K562 (cell line): ENCODE data around the gene PUM2. TPM values are rescaled to one million over a fixed set of nuclear protein-coding genes. Genes with fewer than 3 reads are reported as not detected.

Source experiments
- ATAC-seq: fragments of 200-7000 bp; cut with Tn5 transposase; 3 replicates; pipeline ENCODE4 v1.9.1; 2020; ENCODE audit warnings: moderate library complexity
- BruUV-seq: library from RNA; stranded (reverse); fragments of 400-500 nt; replicated peaks from 2 replicates; lab custom pipeline; 2021; lab: Mats Ljungman, UMichigan
- CTCF ChIA-PET: fragments of 300-600 bp; formaldehyde crosslinking; extraction: SDS; loops from one replicate; lab custom pipeline; 2021; ENCODE audit warnings: low intra/inter-chr PET ratio; lab: Yijun Ruan, JAX
- POLR2A ChIA-PET: fragments of 300-600, 350-650 bp; sonication (Branson Sonifier 250); formaldehyde crosslinking; extraction: SDS; loops from one replicate; lab custom pipeline; 2021; ENCODE audit warnings: antibody characterized with exemption, inconsistent platforms; lab: Yijun Ruan, JAX
- DNase-seq, 4 experiments: peaks; one replicate each; pipeline versions ENCODE4 v3.0.0 to v3.0.0-alpha.2; 2011 to 2018; ENCODE audit warnings: low spot score in 3 of 4, mixed read lengths in 3 of 4; ENCODE audit errors: extremely low read depth in 1 of 4
- FAIRE-seq: peaks from 2 replicates; lab custom pipeline; 2011; peaks lifted over from hg19 to GRCh38; lab: Jason Lieb, UNC
- H2AFZ ChIP-seq: 2 replicates; pipeline ENCODE4 v1.6.0; 2011; ENCODE audit warnings: low read depth, low read length, control low read depth, inconsistent platforms
- H3K27ac ChIP-seq: fragments of 200-600 bp; 3 replicates; pipeline ENCODE4 v1.8.0; 2011; ENCODE audit warnings: low read depth, mild to moderate bottlenecking, control low read depth, inconsistent platforms, low read length, moderate library complexity, mixed read lengths; ENCODE audit errors: extremely low read depth
- H3K27me3 ChIP-seq, 2 experiments: fragments of 300-600 bp in 1 of 2; 2 replicates in 1 of 2; 3 replicates in 1 of 2; pipeline versions ENCODE4 v1.6.0 to v1.8.0; 2011; ENCODE audit warnings: inconsistent platforms in 2 of 2, low read length in 2 of 2, mild to moderate bottlenecking in 1 of 2, mixed read lengths in 1 of 2, moderate library complexity in 1 of 2; ENCODE audit not compliant: control insufficient read depth in 2 of 2, insufficient read depth in 2 of 2
- H3K36me3 ChIP-seq: fragments of 300-600 bp; 3 replicates; pipeline ENCODE4 v1.8.0; 2011; ENCODE audit warnings: mild to moderate bottlenecking, low read length, inconsistent platforms; ENCODE audit not compliant: control insufficient read depth, insufficient read depth
- H3K4me1 ChIP-seq, 2 experiments: fragments of 200-600 bp in 1 of 2; replicated peaks in 1 of 2; 2 replicates in 1 of 2; 3 replicates in 1 of 2; pipeline versions ENCODE4 v1.5.1 to v1.8.0; 2011; ENCODE audit warnings: inconsistent platforms in 2 of 2, low read length in 2 of 2, mild to moderate bottlenecking in 1 of 2, mixed read lengths in 1 of 2, moderate library complexity in 1 of 2; ENCODE audit not compliant: control insufficient read depth in 2 of 2, insufficient read depth in 2 of 2
- H3K4me2 ChIP-seq: 2 replicates; pipeline ENCODE4 v1.6.1; 2011; ENCODE audit warnings: low read length, control low read depth, inconsistent platforms, mixed read lengths; ENCODE audit not compliant: insufficient read depth
- H3K4me3 ChIP-seq: fragments of 200-600 bp; sonication (generic), shearing (Covaris generic); 2 replicates; pipeline ENCODE4 v1.5.1; 2016; ENCODE audit warnings: control low read depth, inconsistent platforms
- H3K79me2 ChIP-seq: fragments of 200-600 bp; 3 replicates; pipeline ENCODE4 v1.8.0; 2011; ENCODE audit warnings: low read length, inconsistent platforms; ENCODE audit not compliant: control insufficient read depth, insufficient read depth
- H3K9ac ChIP-seq, 2 experiments: 2 replicates each; pipeline versions ENCODE4 v1.6.0 to v1.6.1; 2011; ENCODE audit warnings: low read depth in 2 of 2, low read length in 2 of 2, control low read depth in 1 of 2, inconsistent platforms in 1 of 2, mild to moderate bottlenecking in 1 of 2, mixed read lengths in 1 of 2; ENCODE audit not compliant: insufficient read depth in 1 of 2
- H3K9me1 ChIP-seq: one replicate; pipeline ENCODE4 v1.6.0; 2011; ENCODE audit warnings: inconsistent platforms, mild to moderate bottlenecking, low read length, moderate library complexity; ENCODE audit not compliant: control insufficient read depth, insufficient read depth
- H3K9me3 ChIP-seq: replicated peaks from 2 replicates; pipeline ENCODE4 v1.5.1; 2011; ENCODE audit warnings: low read depth, low read length, inconsistent platforms; ENCODE audit not compliant: control insufficient read depth, insufficient read depth
- H4K20me1 ChIP-seq: replicated peaks from 2 replicates; pipeline ENCODE4 v1.6.1; 2011; ENCODE audit warnings: low read length, inconsistent platforms, mixed read lengths; ENCODE audit not compliant: control insufficient read depth, insufficient read depth
- CCNT2 ChIP-seq: IDR thresholded peaks from 2 replicates; pipeline ENCODE4 v1.6.1; 2011; ENCODE audit warnings: borderline replicate concordance, low read depth, mild to moderate bottlenecking, moderate library complexity, mixed read lengths, low read length; ENCODE audit not compliant: insufficient read length; ENCODE audit errors: extremely low read depth
- KHSRP ChIP-seq: fragments of 450-650 bp; IDR thresholded peaks from 2 replicates; pipeline ENCODE4 v1.6.1; 2017
- NUFIP1 ChIP-seq: fragments of 450-650 bp; IDR thresholded peaks from 2 replicates; pipeline ENCODE4 v1.6.1; 2018; ENCODE audit not compliant: partially characterized antibody
- PHF20 ChIP-seq: fragments of 450-650 bp; IDR thresholded peaks from 2 replicates; pipeline ENCODE4 v1.6.1; 2018; ENCODE audit not compliant: partially characterized antibody
- POLR2H ChIP-seq: IDR thresholded peaks from 2 replicates; pipeline ENCODE4 v1.6.1; 2016; ENCODE audit warnings: missing genetic modification characterization, low read depth, mild to moderate bottlenecking, control low read depth, missing compliant biosample characterization, moderate library complexity
- PTBP1 ChIP-seq: fragments of 200-400 bp; formaldehyde crosslinking; IDR thresholded peaks from 2 replicates; pipeline ENCODE4 v1.6.1; 2017; ENCODE audit warnings: low read depth, low read length
- SAFB ChIP-seq: fragments of 200-400 bp; formaldehyde crosslinking; IDR thresholded peaks from 2 replicates; pipeline ENCODE4 v1.6.1; 2017; ENCODE audit warnings: low read depth, low read length, borderline replicate concordance
- SREBF2 ChIP-seq: sonication (generic); formaldehyde crosslinking; IDR thresholded peaks from 2 replicates; pipeline ENCODE4 v1.4.0; 2020; ENCODE audit warnings: mild to moderate bottlenecking, missing genetic modification reagents
- STAT5A ChIP-seq: IDR thresholded peaks from 2 replicates; pipeline ENCODE4 v1.6.1; 2012; ENCODE audit warnings: low read length, inconsistent platforms, borderline replicate concordance
- TEAD1 ChIP-seq, 2 experiments: fragments of 450-650 bp in 1 of 2; sonication (generic) in 1 of 2; formaldehyde crosslinking; IDR thresholded peaks; 2 replicates each; pipeline versions ENCODE4 v1.4.0 to v1.8.0; 2020 to 2022; ENCODE audit warnings: mild to moderate bottlenecking in 2 of 2, missing genetic modification reagents in 1 of 2
- U2AF2 ChIP-seq: fragments of 200-400 bp; formaldehyde crosslinking; optimal IDR thresholded peaks from 2 replicates; pipeline ENCODE3; 2017; ENCODE audit warnings: low read depth, mild to moderate bottlenecking, low read length
- XRCC3 ChIP-seq: fragments of 450-650 bp; IDR thresholded peaks from 2 replicates; pipeline ENCODE4 v1.6.1; 2017; ENCODE audit warnings: mild to moderate bottlenecking, moderate library complexity
- ZNF324 ChIP-seq: fragments of 250-450 bp; sonication (Bioruptor Pico); IDR thresholded peaks from 2 replicates; pipeline ENCODE4 v1.4.0; 2020; ENCODE audit warnings: mild to moderate bottlenecking
- WGBS: fragments of 100-300 bp; shearing (Covaris generic); methylation state at CpG from one replicate; pipeline ENCODE4 v1.1.6; 2016; ENCODE audit warnings: low coverage, mixed read lengths; ENCODE audit not compliant: insufficient coverage; ENCODE audit errors: missing lambda C conversion rate; 5-methylcytosine and 5-hydroxymethylcytosine counted together
- in situ Hi-C: fragments of 300-500 bp; cut with MboI; formaldehyde crosslinking; loops from 4 replicates; pipeline ENCODE4 v1.15.0; 2018; ENCODE audit warnings: inconsistent platforms, mixed read lengths
- intact Hi-C: fragments of 100-400 bp; cut with micrococcal nuclease; formaldehyde crosslinking; loops from 2 replicates; pipeline ENCODE4 v1.14.2; 2022
- polyA plus RNA-seq, 8 experiments: library from polyadenylated mRNA; depleted of rRNA in 4 of 8; stranded (reverse) in 5 of 8; unstranded in 3 of 8; fragments of >200 nt; fragmentation: Nextera tagmentation in 2 of 8; fragmentation: Illumina TruSeq in 1 of 8; extraction: Ambion mirVana in 2 of 8; extraction: Trizol in 1 of 8; gene quantifications; 2 replicates each; pipeline versions ENCODE4 v1.2.1 to v1.2.3, GENCODE V29; 2011 to 2014; ENCODE audit warnings: inconsistent platforms in 1 of 8, missing spikeins in 1 of 8
- total RNA-seq, 7 experiments: library from RNA; depleted of rRNA in 6 of 7; stranded (reverse); fragments of >200 nt in 6 of 7; fragmentation: Illumina TruSeq in 2 of 7; extraction: Trizol in 2 of 7; gene quantifications; 2 replicates each; pipeline versions ENCODE4 v1.2.1 to v1.2.3, GENCODE V29; 2011 to 2021; ENCODE audit warnings: low replicate concordance in 1 of 7
- TF ChIP-seq, protein P1 (sequence below): sonication (generic); formaldehyde crosslinking; IDR thresholded peaks from 2 replicates; pipeline ENCODE4 v1.8.0; 2022; ENCODE audit warnings: mild to moderate bottlenecking, missing genetic modification reagents
- TF ChIP-seq, protein P2 (sequence below): fragments of 450-650 bp; formaldehyde crosslinking; IDR thresholded peaks from 2 replicates; pipeline ENCODE4 v1.4.0; 2020; ENCODE audit warnings: mild to moderate bottlenecking, mixed read lengths

The PUM2 gene
- total and polyA plus RNA-seq, 9 of the 15 experiments (the other 6 are each of a cell fraction or from before 2014, with no cell fraction given): 13.4 to 61.9 (median 28.3) TPM

DNA sequence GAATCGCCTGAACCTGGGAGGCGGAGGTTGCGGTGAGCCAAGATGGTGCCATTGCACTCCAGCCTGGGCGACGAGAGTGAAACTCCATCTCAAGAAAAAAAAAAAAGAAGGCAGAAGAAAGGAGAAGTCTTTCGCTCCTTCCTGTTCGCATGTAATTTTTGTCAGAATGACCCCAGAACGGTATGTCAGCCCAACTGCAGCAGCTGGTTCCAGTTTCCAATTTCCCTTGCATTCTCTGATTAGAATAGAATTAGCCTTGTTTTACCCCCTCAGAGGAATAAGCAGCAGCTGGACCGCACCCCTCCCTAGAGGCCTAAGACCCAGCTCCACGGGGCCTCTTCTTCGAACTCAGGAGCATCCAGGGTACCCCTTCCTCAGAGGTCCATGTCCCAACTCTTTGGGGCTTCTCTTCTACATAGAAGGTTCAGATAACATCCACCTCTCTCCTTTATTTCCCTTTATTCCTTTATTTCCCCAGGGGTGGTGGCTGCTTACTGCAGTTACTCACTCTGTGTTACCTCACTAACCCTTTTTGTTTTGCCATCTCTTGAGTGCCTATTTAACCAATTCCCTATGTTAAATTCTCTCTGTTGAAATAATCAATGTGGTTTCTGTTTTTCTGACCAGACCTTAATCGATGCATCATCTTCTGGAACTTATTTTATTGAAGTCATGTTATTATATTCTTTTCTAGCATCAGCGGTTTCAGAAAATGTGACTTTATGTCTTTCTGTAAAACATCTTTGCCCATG, 7.2 kb upstream of the PUM2 start:
- TF ChIP-seq XRCC3: no peak
- TF ChIP-seq, protein P1, sequence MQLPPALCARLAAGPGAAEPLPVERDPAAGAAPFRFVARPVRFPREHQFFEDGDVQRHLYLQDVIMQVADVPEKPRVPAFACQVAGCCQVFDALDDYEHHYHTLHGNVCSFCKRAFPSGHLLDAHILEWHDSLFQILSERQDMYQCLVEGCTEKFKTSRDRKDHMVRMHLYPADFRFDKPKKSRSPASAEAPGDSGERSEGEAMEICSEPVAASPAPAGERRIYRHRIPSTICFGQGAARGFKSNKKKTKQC: no peak
- no peak for TF ChIP-seq ZNF324 (CRISPR knock-in tag)
- no peak for TF ChIP-seq KHSRP
- TF ChIP-seq TEAD1 (CRISPR knock-in tag; IDR thresholded peaks at IDR 0.05): no peak
- TF ChIP-seq SREBF2 (CRISPR knock-in tag): no peak
- TF ChIP-seq NUFIP1: no peak
- no peak for TF ChIP-seq PHF20
- no peak for TF ChIP-seq U2AF2
- TF ChIP-seq SAFB: no peak
- TF ChIP-seq CCNT2: no peak
- TF ChIP-seq PTBP1: no peak
- TF ChIP-seq POLR2H (tag): no peak
- TF ChIP-seq, protein P2, sequence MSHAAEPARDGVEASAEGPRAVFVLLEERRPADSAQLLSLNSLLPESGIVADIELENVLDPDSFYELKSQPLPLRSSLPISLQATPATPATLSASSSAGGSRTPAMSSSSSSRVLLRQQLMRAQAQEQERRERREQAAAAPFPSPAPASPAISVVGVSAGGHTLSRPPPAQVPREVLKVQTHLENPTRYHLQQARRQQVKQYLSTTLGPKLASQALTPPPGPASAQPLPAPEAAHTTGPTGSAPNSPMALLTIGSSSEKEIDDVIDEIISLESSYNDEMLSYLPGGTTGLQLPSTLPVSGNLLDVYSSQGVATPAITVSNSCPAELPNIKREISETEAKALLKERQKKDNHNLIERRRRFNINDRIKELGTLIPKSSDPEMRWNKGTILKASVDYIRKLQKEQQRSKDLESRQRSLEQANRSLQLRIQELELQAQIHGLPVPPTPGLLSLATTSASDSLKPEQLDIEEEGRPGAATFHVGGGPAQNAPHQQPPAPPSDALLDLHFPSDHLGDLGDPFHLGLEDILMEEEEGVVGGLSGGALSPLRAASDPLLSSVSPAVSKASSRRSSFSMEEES (CRISPR knock-in tag): no peak
- no peak for TF ChIP-seq STAT5A
- H3K9me3 ChIP-seq: no peaks in the 10 kb centered on the region; the same call in 1 of the 2 replicates
- no peaks in the 10 kb centered on the region for H3K9me1 ChIP-seq
- ATAC-seq: no peak
- no peak overlapping the region for H3K27ac ChIP-seq
- no peak overlapping the region for H3K9ac ChIP-seq
- no peaks in the 10 kb centered on the region for H3K36me3 ChIP-seq
- no peak overlapping the region for H2AFZ ChIP-seq
- DNase-seq: no peak
- POLR2A ChIA-PET: interaction anchor here (0.7 kb wide), 1 partner anchor 219 kb away, joined by 3 read pairs; no protein-coding TSS in a partner anchor
- BruUV-seq: no TSS peak
- WGBS: 78% methylated on average over 12 of the region's 13 CpGs
- no peak for FAIRE-seq
- in situ Hi-C loops (no loop called here), intact Hi-C loops (no loop called here)
- H3K4me3 ChIP-seq: no peak overlapping the region
- CTCF ChIA-PET: no interaction called here
- H4K20me1 ChIP-seq: no peaks in the 10 kb centered on the region
- no peaks in the 10 kb centered on the region for H3K27me3 ChIP-seq
- H3K4me2 ChIP-seq: no peak overlapping the region
- no peaks in the 10 kb centered on the region for H3K79me2 ChIP-seq
- peaks cover 4 to 12% of the 10 kb centered on the region in 2 experiments; a peak in 3 of 5 replicates for H3K4me1 ChIP-seq
